Stimulated activated CD4-positive, alpha-beta T cell treated with anti-CD3 and anti-CD28 coated beads, TNF-alpha, amount 100 ng/mL, for 24 hours (primary cell): ENCODE data around the gene LEKR1.

ENCODE experiments used
- DNase-seq, 3 experiments: peaks; one replicate each; pipeline ENCODE4 v3.0.0-alpha.2; 2020; ENCODE audit warnings: low read depth in 3 of 3

Gene LEKR1

GRCh38 chr3:156978481-156978961, 152.4 kb downstream of the LEKR1 start:
- no peak for DNase-seq

- no peak for DNase-seq
Measured at GRCh38 chr3:156981005-156981404, 154.9 kb downstream of the LEKR1 start.

GRCh38 chr3:156983559-156983958, 157.4 kb downstream of the LEKR1 start:
- DNase-seq, result no peak

- DNase-seq, result no peak
Measured at GRCh38 chr3:156985711-156986110, 159.6 kb downstream of the LEKR1 start.

- DNase-seq, result no peak
Measured at GRCh38 chr3:156987946-156988345, 161.8 kb downstream of the LEKR1 start.

GRCh38 chr3:156997351-156997750, 171.2 kb downstream of the LEKR1 start:
- DNase-seq, result no peak

- DNase-seq, result no peak
Measured at GRCh38 chr3:157001221-157001957, 175.2 kb downstream of the LEKR1 start.

GRCh38 chr3:157021679-157022078, 195.5 kb downstream of the LEKR1 start:
- DNase-seq, result no peak

GRCh38 chr3:157023226-157023625, 197.1 kb downstream of the LEKR1 start:
- no peak for DNase-seq

GRCh38 chr3:157026091-157026490, 199.9 kb downstream of the LEKR1 start:
- no peak for DNase-seq

GRCh38 chr3:157027861-157028745, 201.9 kb downstream of the LEKR1 start:
- no peak for DNase-seq

GRCh38 chr3:157029365-157029790, 203.2 kb downstream of the LEKR1 start:
- no peak for DNase-seq

GRCh38 chr3:157030712-157031111, 204.6 kb downstream of the LEKR1 start:
- no peak for DNase-seq

- no peak for DNase-seq
Measured at GRCh38 chr3:157033001-157033400, 206.8 kb downstream of the LEKR1 start.

GRCh38 chr3:157040456-157040855, 214.3 kb downstream of the LEKR1 start:
- DNase-seq, result no peak

- DNase-seq, result no peak
Measured at GRCh38 chr3:157042226-157042625, 216.1 kb downstream of the LEKR1 start.

GRCh38 chr3:157043771-157044170, 217.6 kb downstream of the LEKR1 start:
- DNase-seq, result no peak

- no peak for DNase-seq
Measured at GRCh38 chr3:157045238-157045850, 219.2 kb downstream of the LEKR1 start.

GRCh38 chr3:157046520-157046919, 220.4 kb downstream of the LEKR1 start:
- no peak for DNase-seq

- DNase-seq, result no peak
Measured at GRCh38 chr3:157051055-157051454, 224.9 kb downstream of the LEKR1 start.

GRCh38 chr3:157051591-157051990, 225.4 kb downstream of the LEKR1 start:
- no peak for DNase-seq

GRCh38 chr3:157056035-157056434, 229.9 kb downstream of the LEKR1 start:
- DNase-seq, result no peak
